Mucosa of stomach (tissue), 1 donor: ENCODE results near the gene CALML4.

Source experiments
- H3K27me3 ChIP-seq: one replicate; pipeline ENCODE4 v1.7.0; 2013; ENCODE audit warnings: mild to moderate bottlenecking, low read length; ENCODE audit not compliant: control insufficient read depth, insufficient read depth
- H3K36me3 ChIP-seq: one replicate; pipeline ENCODE4 v1.7.0; 2013; ENCODE audit warnings: low read length; ENCODE audit not compliant: control insufficient read depth, insufficient read depth
- H3K4me1 ChIP-seq: one replicate; pipeline ENCODE4 v1.7.0; 2013; ENCODE audit warnings: mild to moderate bottlenecking, low read length; ENCODE audit not compliant: control insufficient read depth, insufficient read depth
- H3K4me3 ChIP-seq: one replicate; pipeline ENCODE4 v1.7.0; 2013; ENCODE audit warnings: low read length
- H3K9ac ChIP-seq: one replicate; pipeline ENCODE4 v1.7.0; 2013; ENCODE audit warnings: mild to moderate bottlenecking, low read length, moderate library complexity
- H3K9me3 ChIP-seq: one replicate; pipeline ENCODE4 v1.7.0; 2013; ENCODE audit warnings: mild to moderate bottlenecking, low read length, moderate library complexity; ENCODE audit not compliant: control insufficient read depth
- donor health status: Pancreatic carcinoma.

CALML4 gene

DNA sequence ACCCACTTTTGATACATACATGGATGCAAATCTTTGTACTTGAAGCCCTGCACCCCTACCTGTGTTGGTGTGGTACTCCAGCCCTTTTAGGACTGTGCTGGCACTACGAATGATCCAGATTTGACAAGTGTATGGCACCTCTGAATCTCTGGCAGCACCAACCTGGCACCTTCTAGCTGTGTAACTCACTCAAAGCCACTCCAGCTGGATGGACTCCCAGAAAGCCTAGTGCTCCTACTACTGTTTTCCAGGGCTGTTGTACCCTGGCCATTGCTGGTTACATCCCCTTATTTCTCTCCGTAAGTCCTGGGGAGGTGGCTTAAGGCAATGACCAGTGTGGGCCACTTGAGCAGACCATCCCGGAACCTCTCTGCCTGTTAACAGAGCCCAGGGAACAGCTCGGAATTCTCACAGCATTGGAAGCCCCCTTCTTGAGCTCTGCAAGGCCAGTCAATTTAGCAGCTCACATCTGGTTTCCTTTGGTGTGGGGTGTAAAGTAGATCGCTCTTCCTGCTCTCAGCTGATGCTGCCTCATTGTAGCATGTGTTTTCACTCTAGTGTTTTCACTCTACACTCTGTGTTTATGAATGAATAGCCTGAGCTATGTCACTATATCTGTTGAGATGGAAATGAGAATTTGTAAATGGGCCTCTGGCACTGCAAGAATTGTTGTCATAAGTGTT lies 12.2 kb downstream of the CALML4 start:
- no peaks in the 10 kb centered on the region for H3K27me3 ChIP-seq
- H3K4me3 ChIP-seq, result no peak overlapping the region
- H3K36me3 ChIP-seq, result peaks cover 4% of the 10 kb centered on the region
- H3K9ac ChIP-seq, result no peak overlapping the region
- H3K9me3 ChIP-seq, result no peaks in the 10 kb centered on the region
- peaks cover 6% of the 10 kb centered on the region for H3K4me1 ChIP-seq

DNA sequence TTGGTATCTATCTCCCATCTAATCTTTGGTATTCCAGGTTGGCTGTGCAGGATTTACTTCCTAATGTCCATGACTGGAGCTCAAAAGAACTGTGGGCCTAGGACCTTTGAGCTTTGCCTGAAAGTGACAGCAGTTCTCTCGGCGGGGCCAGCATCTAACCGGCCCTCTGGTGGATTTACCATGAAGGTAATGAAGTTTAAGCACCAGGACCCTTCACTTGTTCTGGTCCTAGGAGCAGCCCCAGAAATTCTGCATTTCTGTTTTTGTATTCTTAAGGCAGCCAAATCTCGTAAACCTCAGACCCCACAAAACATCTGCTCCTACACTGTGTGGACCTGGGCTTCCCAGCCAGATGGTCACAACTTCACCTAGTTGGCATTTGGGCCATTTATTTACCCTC lies 13.0 kb downstream of the CALML4 start:
- Histone ChIP-seq H3K4me1 (peaks cover 12% of the 10 kb centered on the region), H3K9ac (no peak overlapping the region), H3K4me3 (no peak overlapping the region), H3K9me3 (no peaks in the 10 kb centered on the region), H3K27me3 (no peaks in the 10 kb centered on the region), H3K36me3 (peaks cover 4% of the 10 kb centered on the region)

DNA sequence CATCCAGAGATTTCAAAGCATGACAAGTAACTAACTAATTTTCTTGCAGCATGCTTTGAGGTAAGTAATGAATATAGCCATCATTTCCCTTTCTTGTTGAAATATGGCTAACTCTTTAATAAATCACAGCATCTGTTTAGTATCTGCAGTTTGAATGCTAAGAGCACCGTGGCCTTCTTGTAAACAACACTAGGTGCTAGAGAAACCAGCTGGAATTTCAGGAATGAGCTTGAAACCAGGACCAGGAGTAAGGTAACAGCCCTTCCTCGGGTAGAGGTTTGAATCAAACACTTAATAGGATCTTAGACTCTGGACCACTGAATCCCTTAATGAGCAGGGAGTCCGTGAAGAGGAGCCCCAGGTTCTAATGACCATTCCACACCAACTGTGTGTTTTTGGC lies 13.6 kb downstream of the CALML4 start:
- H3K9me3 ChIP-seq, result no peaks in the 10 kb centered on the region
- H3K4me1 ChIP-seq, result peaks cover 12% of the 10 kb centered on the region
- peaks cover 4% of the 10 kb centered on the region for H3K36me3 ChIP-seq
- H3K4me3 ChIP-seq, result no peak overlapping the region
- no peak overlapping the region for H3K9ac ChIP-seq
- no peaks in the 10 kb centered on the region for H3K27me3 ChIP-seq

DNA sequence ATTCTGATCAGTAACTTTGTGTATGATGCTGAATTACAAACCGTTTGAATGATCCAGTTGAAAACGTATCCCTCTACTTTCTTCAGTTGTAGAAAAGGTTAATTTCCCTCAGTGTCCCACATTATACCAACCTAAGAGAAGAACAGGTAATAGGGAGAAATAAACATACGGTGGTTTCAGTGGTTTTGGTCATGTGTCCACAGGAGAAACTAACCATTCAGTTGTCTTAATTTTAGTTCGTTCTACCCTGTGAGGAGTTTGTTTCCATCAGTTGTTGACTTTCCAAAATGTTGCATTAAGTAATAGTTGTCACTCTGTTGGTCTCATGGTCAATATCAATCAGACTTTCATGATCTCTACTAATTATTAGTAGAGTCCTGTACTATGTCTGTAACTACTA lies 15.1 kb downstream of the CALML4 start:
- no peak overlapping the region for H3K4me3 ChIP-seq
- no peaks in the 10 kb centered on the region for H3K27me3 ChIP-seq
- H3K9ac ChIP-seq, result no peak overlapping the region
- H3K36me3 ChIP-seq, result peaks cover 4% of the 10 kb centered on the region
- no peaks in the 10 kb centered on the region for H3K9me3 ChIP-seq
- H3K4me1 ChIP-seq, result peaks cover 12% of the 10 kb centered on the region

DNA sequence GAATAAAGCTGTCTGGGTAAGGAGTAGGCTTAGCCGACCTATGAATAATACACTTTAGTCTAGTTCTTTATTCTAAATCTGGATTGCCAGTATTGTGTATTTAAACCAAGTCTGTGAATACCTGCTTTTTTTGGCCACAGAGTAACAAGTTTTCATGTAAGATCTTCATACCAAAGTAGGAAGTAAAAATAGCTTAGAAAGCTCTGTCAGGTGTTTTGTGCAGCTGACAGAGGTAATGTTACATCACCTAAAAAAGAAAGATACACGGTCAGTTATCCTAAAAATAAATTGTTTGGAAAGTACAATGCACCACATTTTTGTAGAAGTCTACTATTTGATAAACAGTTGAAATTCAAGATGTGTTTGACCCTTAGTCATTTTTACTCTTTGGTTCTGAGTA lies 16.5 kb downstream of the CALML4 start:
- H3K4me3 ChIP-seq, result no peak overlapping the region
- no peak overlapping the region for H3K9ac ChIP-seq
- no peaks in the 10 kb centered on the region for H3K9me3 ChIP-seq
- H3K36me3 ChIP-seq, result peaks cover 4% of the 10 kb centered on the region
- H3K27me3 ChIP-seq, result no peaks in the 10 kb centered on the region
- peaks cover 12% of the 10 kb centered on the region for H3K4me1 ChIP-seq

DNA sequence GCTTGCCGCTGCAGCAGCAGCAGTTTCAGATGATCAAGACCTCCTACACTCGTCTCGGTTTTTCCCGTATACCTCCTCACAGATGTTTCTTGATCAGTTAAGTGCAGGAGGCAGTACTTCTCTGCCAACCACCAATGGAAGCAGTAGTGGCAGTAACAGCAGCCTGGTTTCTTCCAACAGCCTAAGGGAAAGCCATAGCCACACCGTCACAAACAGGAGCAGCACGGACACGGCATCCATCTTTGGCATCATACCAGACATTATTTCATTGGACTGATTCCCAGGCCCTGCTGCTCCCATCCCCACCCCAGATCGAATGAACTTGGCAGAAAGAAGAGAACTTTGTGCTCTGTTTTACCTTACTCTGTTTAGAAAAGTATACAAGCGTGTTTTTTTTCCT lies 17.6 kb downstream of the CALML4 start:
- H3K27me3 ChIP-seq, result no peaks in the 10 kb centered on the region
- no peaks in the 10 kb centered on the region for H3K9me3 ChIP-seq
- H3K9ac ChIP-seq, result no peak overlapping the region
- peaks cover 12% of the 10 kb centered on the region for H3K4me1 ChIP-seq
- peaks cover 4% of the 10 kb centered on the region for H3K36me3 ChIP-seq
- H3K4me3 ChIP-seq, result no peak overlapping the region

DNA sequence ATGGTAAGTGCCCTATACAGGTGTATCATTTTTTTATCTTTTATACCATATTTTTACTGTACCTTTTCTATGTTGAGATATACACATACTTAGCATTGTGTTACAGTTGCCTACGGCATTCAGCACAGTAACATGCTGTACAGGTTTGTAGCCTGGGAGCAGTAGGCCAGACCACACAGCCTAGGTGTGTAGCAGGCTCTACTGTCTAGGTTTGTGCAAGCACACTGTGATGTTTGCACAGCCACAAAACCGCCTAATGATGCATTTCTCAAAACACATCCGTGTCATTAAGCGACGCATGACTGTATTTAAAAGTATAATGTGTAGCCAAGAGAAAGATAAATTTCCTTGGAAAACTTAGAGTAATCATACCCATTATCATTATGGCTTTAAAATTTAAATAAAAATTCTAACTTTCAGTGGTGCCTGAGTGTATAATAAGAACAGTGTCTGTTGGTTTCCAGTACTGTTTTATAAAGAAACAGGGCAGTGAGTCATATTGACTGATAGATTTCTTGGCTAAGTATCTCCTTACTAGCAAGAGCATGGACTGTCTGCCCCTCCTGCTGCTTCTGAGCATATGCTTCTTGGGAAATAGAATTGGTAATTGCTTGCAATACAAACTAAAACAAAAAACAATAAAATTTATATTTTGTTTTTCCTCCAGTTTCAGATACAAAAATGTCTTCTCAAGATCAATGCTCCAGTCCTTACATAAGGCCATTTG lies 18.3 kb downstream of the CALML4 start:
- Histone ChIP-seq H3K9ac (no peak overlapping the region), H3K4me1 (peaks cover 12% of the 10 kb centered on the region), H3K9me3 (no peaks in the 10 kb centered on the region), H3K36me3 (peaks cover 4% of the 10 kb centered on the region), H3K27me3 (no peaks in the 10 kb centered on the region), H3K4me3 (no peak overlapping the region)

DNA sequence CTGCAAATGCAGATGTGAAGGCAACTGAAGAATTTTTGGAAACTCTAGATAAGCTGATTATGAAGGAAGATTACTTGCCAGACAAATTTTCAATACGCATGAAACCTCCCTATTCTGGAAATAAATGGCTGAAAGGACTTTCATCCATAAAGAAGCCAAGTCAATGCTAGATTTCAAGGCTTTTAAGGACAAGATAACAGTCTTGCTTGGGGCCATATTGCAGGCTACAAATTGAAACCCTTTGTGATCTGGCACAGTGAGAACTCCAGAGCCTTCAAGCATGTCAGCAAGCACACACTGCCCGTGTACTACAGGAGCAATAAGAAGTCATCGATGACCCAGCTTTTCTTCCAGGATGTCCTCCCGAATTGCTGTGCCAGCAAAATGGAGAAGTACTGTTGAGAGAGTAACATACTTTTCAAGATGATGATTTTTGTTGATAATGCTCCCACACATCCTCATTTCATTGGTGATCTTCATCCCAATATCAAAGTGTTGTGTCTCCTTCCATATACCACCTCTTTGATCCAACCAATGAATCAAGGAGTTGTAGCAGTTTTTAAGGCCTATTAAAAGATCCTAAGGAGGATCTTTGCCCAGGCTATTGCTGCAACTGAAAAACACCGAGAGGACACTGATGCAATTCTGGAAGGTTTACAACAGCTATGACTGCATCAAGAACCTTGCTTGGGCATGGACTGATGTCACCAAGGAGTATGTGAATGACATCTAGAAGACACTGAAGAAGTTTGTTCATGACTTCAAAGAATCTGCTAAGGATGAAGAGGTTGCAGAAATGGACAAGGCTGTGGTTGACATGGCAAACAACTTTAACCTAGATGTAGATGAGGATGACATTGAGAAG lies 20.3 kb downstream of the CALML4 start:
- Histone ChIP-seq H3K4me1 (peaks cover 12% of the 10 kb centered on the region), H3K27me3 (no peaks in the 10 kb centered on the region), H3K4me3 (no peak overlapping the region), H3K9ac (no peak overlapping the region), H3K9me3 (no peaks in the 10 kb centered on the region), H3K36me3 (peaks cover 4% of the 10 kb centered on the region)

DNA sequence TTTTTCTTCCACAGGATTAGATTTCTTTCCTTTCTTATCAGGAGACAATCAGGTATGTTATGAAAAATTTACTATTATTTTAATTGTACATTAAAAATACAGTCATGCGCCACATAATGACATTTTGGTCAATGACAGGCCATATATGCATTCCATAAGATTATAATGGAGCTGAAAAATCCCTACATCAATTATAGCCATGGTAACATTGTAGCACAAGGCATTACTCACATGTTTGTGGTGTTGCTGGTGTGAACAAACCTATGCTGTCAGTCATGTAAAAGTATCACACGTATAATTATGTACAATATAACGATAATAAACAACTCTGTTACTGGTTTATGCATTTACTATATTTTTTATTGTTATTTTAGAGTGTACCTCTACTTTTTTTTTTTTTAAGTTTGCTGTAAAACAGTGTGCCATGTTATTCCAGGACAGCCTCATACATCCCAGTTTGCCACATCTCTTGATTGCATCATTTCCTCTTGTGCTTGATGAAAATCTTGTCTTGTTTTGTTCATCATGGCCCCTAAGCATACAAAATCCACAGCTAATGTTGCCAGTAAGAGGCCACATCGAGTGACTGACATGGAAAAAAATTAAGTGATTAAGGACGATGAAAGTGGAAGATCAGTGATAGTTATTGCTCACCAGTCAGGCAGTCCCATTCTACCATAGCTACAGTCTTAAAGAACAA lies 21.4 kb downstream of the CALML4 start:
- Histone ChIP-seq H3K9me3 (no peaks in the 10 kb centered on the region), H3K36me3 (peaks cover 4% of the 10 kb centered on the region), H3K27me3 (no peaks in the 10 kb centered on the region), H3K4me1 (peaks cover 12% of the 10 kb centered on the region), H3K9ac (no peak overlapping the region), H3K4me3 (no peak overlapping the region)

DNA sequence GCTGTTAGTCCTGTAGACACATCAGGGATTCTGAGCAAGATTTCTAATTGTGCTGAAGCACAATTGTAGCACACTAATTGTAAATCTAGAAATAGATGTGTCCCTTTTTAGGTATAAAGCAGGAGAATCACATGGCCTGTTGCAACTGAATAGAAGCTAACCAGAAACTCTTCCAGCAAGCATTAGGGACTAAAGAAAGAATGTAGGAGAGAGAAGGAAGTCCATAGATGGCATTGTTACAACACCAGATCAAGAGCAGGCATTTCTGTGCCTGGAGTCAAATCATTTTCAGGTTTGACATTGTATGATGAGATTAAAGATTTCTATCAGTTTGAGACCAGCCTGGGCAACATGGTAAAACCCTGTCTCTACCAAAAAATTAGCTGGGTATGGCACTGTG lies 27.4 kb downstream of the CALML4 start:
- Histone ChIP-seq H3K9me3 (no peaks in the 10 kb centered on the region), H3K36me3 (peaks cover 5% of the 10 kb centered on the region), H3K4me1 (no peaks in the 10 kb centered on the region), H3K9ac (no peak overlapping the region), H3K4me3 (no peak overlapping the region), H3K27me3 (no peaks in the 10 kb centered on the region)

DNA sequence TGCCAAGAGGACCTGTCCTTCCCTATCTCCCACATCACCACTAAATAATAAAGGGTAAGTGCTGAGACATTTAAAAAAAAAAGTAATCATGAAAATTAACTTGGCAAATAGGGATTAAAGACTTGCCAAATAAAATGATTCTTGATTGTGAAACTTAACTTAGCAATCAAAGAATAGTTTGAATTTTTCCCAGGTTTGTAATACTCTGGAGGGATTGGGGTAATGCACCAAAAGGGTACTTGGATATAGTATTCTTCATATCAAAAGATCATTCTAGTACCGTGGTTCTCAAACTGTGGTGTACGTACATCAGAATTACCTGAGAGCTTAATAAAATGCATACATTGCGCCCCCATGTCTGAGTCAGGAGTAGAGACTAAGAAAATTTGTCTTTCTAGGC lies 28.5 kb downstream of the CALML4 start:
- Histone ChIP-seq H3K36me3 (peaks cover 5% of the 10 kb centered on the region), H3K9ac (no peak overlapping the region), H3K9me3 (no peaks in the 10 kb centered on the region), H3K27me3 (no peaks in the 10 kb centered on the region), H3K4me3 (no peak overlapping the region), H3K4me1 (no peaks in the 10 kb centered on the region)
